Subcutaneous adipose tissue (tissue), 4 donors: ENCODE results near the gene CALD1. TPM values are rescaled to one million over a fixed set of nuclear protein-coding genes. Genes with fewer than 3 reads are reported as not detected.

Experiments
- CTCF ChIP-seq: fragments of 450-650 bp; IDR thresholded peaks from one replicate; pipeline ENCODE4 v1.5.1; 2016; ENCODE audit warnings: low read depth, mild to moderate bottlenecking, control low read depth, antibody characterized with exemption, moderate library complexity
- total RNA-seq, 4 donors: library from RNA; depleted of rRNA; stranded (reverse); fragments of >200 nt; gene quantifications; one replicate each; pipeline ENCODE4 v1.1.0, GENCODE V29; 2016

The CALD1 gene
- total RNA-seq, result 100 to 1,000 TPM; 142 to 278 (median 240) TPM

- no peak for TF ChIP-seq CTCF
Observed at GRCh38 chr7:134778941-134779740, at the start of gene CALD1. CALD1 (plus strand) TSS chr7:134779634; CDS start chr7:134867734, 88,100 bp downstream.

- TF ChIP-seq CTCF, result no peak
Observed at GRCh38 chr7:134729895-134730294, 49.5 kb upstream of the CALD1 start.

- TF ChIP-seq CTCF, result no peak
Observed at GRCh38 chr7:134730411-134730829, 49.0 kb upstream of the CALD1 start.

GRCh38 chr7:134731616-134732015 is 47.8 kb upstream of the CALD1 start:
- TF ChIP-seq CTCF, result no peak

- TF ChIP-seq CTCF, result no peak
Observed at GRCh38 chr7:134732728-134733127, 46.7 kb upstream of the CALD1 start.

- TF ChIP-seq CTCF, result no peak
Observed at GRCh38 chr7:134736381-134736780, 43.1 kb upstream of the CALD1 start.

GRCh38 chr7:134737566-134738345 is 41.7 kb upstream of the CALD1 start:
- TF ChIP-seq CTCF, result no peak
